Neuronal stem cell (in vitro differentiated cells): ENCODE data around the gene MAD1L1.

Experiments
- DNase-seq: peaks from one replicate; pipeline ENCODE4 v3.0.0-alpha.2; 2013; ENCODE audit warnings: low spot score
- H2AFZ ChIP-seq: one replicate; pipeline ENCODE4 v1.6.1; 2013; ENCODE audit warnings: mild to moderate bottlenecking, low read length, inconsistent platforms
- H2AK5ac ChIP-seq: 2 replicates; pipeline ENCODE4 v1.6.1; 2013; ENCODE audit warnings: low read depth, mild to moderate bottlenecking, inconsistent platforms, low read length, moderate library complexity, mixed read lengths
- H2BK120ac ChIP-seq: 2 replicates; pipeline ENCODE4 v1.6.1; 2013; ENCODE audit warnings: low read depth, mild to moderate bottlenecking, inconsistent platforms, low read length, moderate library complexity, mixed read lengths
- H2BK12ac ChIP-seq: one replicate; pipeline ENCODE4 v1.6.1; 2013; ENCODE audit warnings: low read length, inconsistent platforms
- H2BK15ac ChIP-seq: 2 replicates; pipeline ENCODE4 v1.6.1; 2013; ENCODE audit warnings: mild to moderate bottlenecking, low read length, inconsistent platforms, mixed read lengths
- H2BK5ac ChIP-seq: one replicate; pipeline ENCODE4 v1.6.1; 2013; ENCODE audit warnings: inconsistent platforms, mild to moderate bottlenecking, low read length, moderate library complexity
- H3K14ac ChIP-seq: one replicate; pipeline ENCODE4 v1.6.1; 2013; ENCODE audit warnings: low read length, inconsistent platforms
- H3K18ac ChIP-seq: 2 replicates; pipeline ENCODE4 v1.6.1; 2013; ENCODE audit warnings: low read length, inconsistent platforms
- H3K23ac ChIP-seq: 2 replicates; pipeline ENCODE4 v1.6.1; 2013; ENCODE audit warnings: low read depth, mild to moderate bottlenecking, mixed read lengths, low read length, inconsistent platforms; ENCODE audit not compliant: poor library complexity
- H3K27ac ChIP-seq: replicated peaks from 3 replicates; pipeline ENCODE4 v1.5.1; 2013; ENCODE audit warnings: low read length, inconsistent platforms
- H3K27me3 ChIP-seq, 3 experiments: 2 replicates each; pipeline ENCODE4 v1.6.1; 2013; ENCODE audit warnings: low read length in 3 of 3, mild to moderate bottlenecking in 2 of 3, inconsistent platforms in 1 of 3, low read depth in 1 of 3, mixed read lengths in 1 of 3, moderate library complexity in 1 of 3; ENCODE audit not compliant: control insufficient read depth in 3 of 3, insufficient read depth in 3 of 3
- H3K36me3 ChIP-seq, 2 donors: replicated peaks in 1 of 2; 2 replicates each; pipeline ENCODE4 v1.6.1; 2013; ENCODE audit warnings: low read length in 2 of 2; ENCODE audit not compliant: control insufficient read depth in 2 of 2, insufficient read depth in 2 of 2
- H3K4ac ChIP-seq: 2 replicates; pipeline ENCODE4 v1.6.1; 2013; ENCODE audit warnings: inconsistent platforms, mild to moderate bottlenecking, low read length, moderate library complexity
- H3K4me1 ChIP-seq, 2 donors: 1 replicate in 1 of 2; 2 replicates in 1 of 2; pipeline ENCODE4 v1.6.1; 2013; ENCODE audit warnings: low read length in 2 of 2, low read depth in 1 of 2; ENCODE audit not compliant: control insufficient read depth in 2 of 2, insufficient read depth in 1 of 2
- H3K4me2 ChIP-seq: one replicate; pipeline ENCODE4 v1.6.1; 2013; ENCODE audit warnings: mild to moderate bottlenecking, low read length, inconsistent platforms; ENCODE audit not compliant: insufficient read depth, poor library complexity, severe bottlenecking
- H3K4me3 ChIP-seq, 2 donors: 2 replicates each; pipeline ENCODE4 v1.5.1; 2013; ENCODE audit warnings: low read length in 2 of 2, mild to moderate bottlenecking in 2 of 2, inconsistent platforms in 1 of 2, moderate library complexity in 1 of 2
- H3K79me1 ChIP-seq: one replicate; pipeline ENCODE4 v1.6.1; 2013; ENCODE audit warnings: low read depth, mild to moderate bottlenecking, inconsistent platforms, low read length, moderate library complexity
- H3K9ac ChIP-seq: one replicate; pipeline ENCODE4 v1.6.1; 2013; ENCODE audit warnings: mild to moderate bottlenecking, low read depth, low read length, inconsistent platforms; ENCODE audit not compliant: poor library complexity
- H3K9me3 ChIP-seq, 2 donors: replicated peaks in 1 of 2; 2 replicates each; pipeline versions ENCODE3 to v1.6.1; 2013; ENCODE audit warnings: low read length in 2 of 2, mild to moderate bottlenecking in 2 of 2, inconsistent platforms in 1 of 2, low read depth in 1 of 2, mixed read lengths in 1 of 2, moderate library complexity in 1 of 2; ENCODE audit not compliant: control insufficient read depth in 2 of 2, insufficient read depth in 1 of 2
- H4K8ac ChIP-seq: one replicate; pipeline ENCODE4 v1.6.1; 2013; ENCODE audit warnings: low read depth, mild to moderate bottlenecking, inconsistent platforms, low read length, moderate library complexity
- H4K91ac ChIP-seq: one replicate; pipeline ENCODE4 v1.6.1; 2013; ENCODE audit warnings: low read length, low read depth, mild to moderate bottlenecking, inconsistent platforms; ENCODE audit not compliant: poor library complexity
- WGBS, 2 donors: extraction: QIAGEN DNeasy Blood & Tissue Kit; methylation state at CpG; one replicate each; pipeline ENCODE4 v1.1.7; 2013; ENCODE audit warnings: missing lambda C conversion rate in 2 of 2, mixed read lengths in 1 of 2; ENCODE audit not compliant: insufficient read length in 2 of 2, insufficient replicate concordance in 1 of 2; ENCODE audit errors: extremely low coverage in 2 of 2; 5-methylcytosine and 5-hydroxymethylcytosine counted together

Gene MAD1L1

DNA sequence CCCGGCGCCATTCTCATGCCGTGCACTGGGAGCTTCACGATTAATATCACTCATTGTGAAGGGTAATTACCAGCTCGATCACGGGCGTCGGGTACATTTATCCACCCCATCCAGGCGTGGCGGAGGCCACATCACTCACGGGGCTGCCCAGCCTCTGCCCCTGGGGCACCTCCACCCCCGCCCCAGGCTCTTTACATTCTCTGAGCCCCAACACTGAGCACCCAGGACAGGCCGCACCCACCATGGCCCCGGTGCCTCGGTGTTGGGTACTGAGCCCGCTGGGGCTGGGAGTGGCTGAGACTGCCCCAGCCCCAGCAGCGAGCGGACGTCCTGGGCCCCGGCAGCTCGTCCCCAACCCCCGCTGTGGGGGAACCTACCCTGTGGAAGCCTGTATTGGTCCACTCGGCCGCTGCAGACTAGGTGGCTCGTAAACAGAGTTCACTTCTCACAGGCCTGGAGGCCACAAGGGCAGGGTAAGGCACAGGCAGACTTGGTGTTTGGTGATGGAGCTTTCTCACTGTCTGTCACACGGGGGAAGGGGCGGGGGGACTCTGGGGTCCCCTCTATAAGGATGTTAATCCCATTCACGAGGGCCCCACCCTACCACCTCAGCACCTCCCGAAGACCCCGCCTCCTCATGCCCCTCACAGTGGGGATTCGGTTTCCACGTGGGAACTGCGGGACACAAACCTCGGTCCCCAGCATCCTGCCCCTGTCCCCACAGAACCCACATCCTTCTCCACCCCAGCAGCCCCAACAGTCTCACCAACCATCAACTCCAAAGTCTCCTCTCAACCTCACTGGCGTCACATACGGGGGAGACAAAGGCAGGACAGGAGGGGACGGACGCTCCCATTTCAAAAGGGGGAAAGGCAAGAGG lies 378.5 kb downstream of the MAD1L1 start:
- no CpG with 5 or more reads among the region's 38 CpGs for WGBS, 2 donors
- no peak for DNase-seq

DNA sequence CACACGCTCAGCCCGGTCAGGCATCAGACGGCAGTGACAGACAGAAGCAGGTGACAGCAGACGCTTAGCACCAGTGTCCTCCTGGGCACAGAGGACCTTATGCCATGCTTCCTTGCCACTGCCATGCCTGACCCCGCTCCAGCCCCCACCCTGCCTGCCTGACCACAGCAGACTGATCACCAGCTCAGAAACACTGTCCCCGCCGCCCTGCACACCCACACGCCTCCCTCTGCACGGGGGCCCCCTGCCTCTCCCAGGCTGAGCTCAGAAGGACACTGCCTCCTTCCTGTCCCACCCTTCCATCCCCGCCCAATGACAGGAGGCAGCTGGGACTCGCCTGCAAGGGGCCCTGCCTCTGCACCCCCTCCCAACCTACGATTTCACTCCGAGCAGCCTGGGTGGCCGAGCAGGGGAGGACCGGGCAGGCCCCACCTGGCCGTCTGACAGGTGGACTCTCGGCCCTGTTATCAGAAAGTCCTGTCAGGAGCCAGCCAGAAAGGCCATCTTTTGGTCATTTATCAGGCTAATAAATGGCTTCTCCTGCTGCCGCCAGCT lies 379.2 kb downstream of the MAD1L1 start:
- H3K23ac ChIP-seq, result peak overlapping the region; percentile 56
- no CpG with 5 or more reads among the region's 18 CpGs for WGBS, 2 donors
- H3K27ac ChIP-seq, result no peak overlapping the region
- H3K4me2 ChIP-seq, result no peak overlapping the region
- peaks cover 0 to 3% of the 10 kb centered on the region in 2 donors for H3K9me3 ChIP-seq
- H3K4ac ChIP-seq, result no peak overlapping the region
- peak overlapping the region; percentile 61 for H3K14ac ChIP-seq
- DNase-seq, result no peak
- no peaks in the 10 kb centered on the region for H3K27me3 ChIP-seq
- H2BK120ac ChIP-seq, result no peak overlapping the region
- no peak overlapping the region for H2BK12ac ChIP-seq
- no peak overlapping the region for H2AFZ ChIP-seq
- H2AK5ac ChIP-seq, result no peak overlapping the region
- no peak overlapping the region for H4K91ac ChIP-seq
- peak overlapping the region; percentile 50 for H3K18ac ChIP-seq
- H2BK15ac ChIP-seq, result no peak overlapping the region
- no peaks in the 10 kb centered on the region for H3K36me3 ChIP-seq
- H3K4me3 ChIP-seq, result no peak overlapping the region
- H2BK5ac ChIP-seq, result no peak overlapping the region
- H4K8ac ChIP-seq, result no peak overlapping the region
- peaks cover 18% of the 10 kb centered on the region for H3K79me1 ChIP-seq
- H3K4me1 ChIP-seq, result peaks cover 0 to 2% of the 10 kb centered on the region in 2 donors
- H3K9ac ChIP-seq, result peak overlapping the region; percentile 73

More for the DNA sequence above, 378.5 kb downstream of the MAD1L1 start:
- H3K27ac ChIP-seq, result no peak overlapping the region
- no peak overlapping the region for H4K8ac ChIP-seq
- H3K18ac ChIP-seq, result peak overlapping the region; percentile 71
- no peak overlapping the region for H3K9ac ChIP-seq
- H3K4me2 ChIP-seq, result no peak overlapping the region
- peak overlapping the region; percentile 8 for H3K14ac ChIP-seq
- H2BK5ac ChIP-seq, result no peak overlapping the region
- H2BK12ac ChIP-seq, result no peak overlapping the region
- peak overlapping the region; percentile 85 for H3K23ac ChIP-seq
- H2AK5ac ChIP-seq, result peak overlapping the region; percentile 21
- H3K4ac ChIP-seq, result no peak overlapping the region
- no peaks in the 10 kb centered on the region for H3K27me3 ChIP-seq
- peaks cover 0 to 3% of the 10 kb centered on the region in 2 donors for H3K9me3 ChIP-seq
- no peaks in the 10 kb centered on the region for H3K36me3 ChIP-seq
- H2AFZ ChIP-seq, result no peak overlapping the region
- no peak overlapping the region for H2BK15ac ChIP-seq
- H3K79me1 ChIP-seq, result peaks cover 16% of the 10 kb centered on the region
- no peaks in the 10 kb centered on the region for H3K4me1 ChIP-seq
- no peak overlapping the region for H3K4me3 ChIP-seq
- H2BK120ac ChIP-seq, result no peak overlapping the region
- no peak overlapping the region for H4K91ac ChIP-seq

DNA sequence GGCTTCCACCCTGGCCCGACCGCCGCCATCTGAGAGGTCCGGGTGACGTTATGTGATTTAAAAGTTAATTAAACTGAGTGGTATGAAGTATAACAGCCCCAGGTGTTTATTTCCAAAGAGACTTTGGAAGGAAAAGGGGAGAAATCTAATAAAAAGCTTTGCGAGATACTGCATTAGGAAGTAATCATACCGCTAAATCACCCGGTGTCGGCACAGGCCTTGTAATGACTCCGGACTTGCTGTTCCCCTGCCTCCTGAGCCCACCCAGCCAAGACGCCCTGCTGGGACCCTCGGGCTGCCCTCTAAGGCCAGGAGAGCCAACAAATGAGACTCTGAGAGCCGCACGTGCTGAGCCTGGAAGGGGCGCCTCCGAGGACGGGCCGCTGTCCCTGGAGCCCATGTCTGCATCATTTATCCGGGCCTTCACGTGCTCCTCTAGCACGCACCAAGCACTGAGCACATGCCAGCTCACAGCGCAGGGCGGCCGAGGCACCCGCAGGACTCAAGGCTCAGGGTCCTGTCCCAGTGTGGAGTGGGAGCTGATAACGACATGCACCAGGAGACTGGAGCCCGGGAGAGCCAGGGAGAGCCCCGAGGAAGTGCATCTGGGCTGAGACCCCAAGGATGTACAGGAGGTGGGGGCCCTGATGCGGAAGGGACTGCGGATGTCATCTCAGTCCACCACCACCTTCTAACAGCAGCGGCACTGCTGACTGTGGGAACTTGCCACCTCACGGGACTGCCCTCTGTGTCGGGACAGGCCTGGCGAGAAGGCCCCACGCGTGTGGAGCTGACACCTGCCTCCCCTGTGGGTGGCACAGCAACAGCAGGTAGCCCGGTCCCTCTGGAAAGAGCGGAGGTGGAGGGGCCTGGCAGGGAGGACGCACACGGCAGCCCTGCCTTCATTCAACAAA lies 380.0 kb downstream of the MAD1L1 start:
- Histone ChIP-seq H3K4ac (no peak overlapping the region), H2BK5ac (no peak overlapping the region), H2BK12ac (no peak overlapping the region), H2BK15ac (no peak overlapping the region), H3K18ac (peak overlapping the region; percentile 50), H3K79me1 (peaks cover 18% of the 10 kb centered on the region), H3K14ac (peak overlapping the region; percentile 61), H3K4me2 (no peak overlapping the region), H2BK120ac (no peak overlapping the region), H2AK5ac (no peak overlapping the region), H3K36me3 (no peaks in the 10 kb centered on the region), H4K8ac (no peak overlapping the region), H3K4me3 (no peak overlapping the region), H4K91ac (no peak overlapping the region), H3K9ac (peak overlapping the region; percentile 73), H3K23ac (peak overlapping the region; percentile 56), H2AFZ (no peak overlapping the region), H3K9me3 (peaks cover 0 to 3% of the 10 kb centered on the region in 2 donors), H3K27me3 (no peaks in the 10 kb centered on the region), H3K4me1 (peaks cover 0 to 2% of the 10 kb centered on the region in 2 donors), H3K27ac (no peak overlapping the region)
- no peak for DNase-seq
- WGBS, 2 donors, result no CpG with 5 or more reads among the region's 40 CpGs
